Heart left ventricle (tissue), 16 donors: ENCODE results near the gene PREB. TPM values are rescaled to one million over a fixed set of nuclear protein-coding genes. Genes with fewer than 3 reads are reported as not detected.

ENCODE experiments used
- ATAC-seq, 4 donors: fragments of 200-7000 bp; cut with Tn5 transposase; one replicate each; pipeline ENCODE4 v1.9.1; 2020 to 2022; ENCODE audit warnings: moderate library complexity in 4 of 4, mild to moderate bottlenecking in 3 of 4, moderate number of reproducible peaks in 1 of 4
- DNase-seq, 5 donors: peaks; one replicate each; pipeline ENCODE4 v3.0.0-alpha.2; 2020
- H3K27ac ChIP-seq, 12 donors: fragments of 200-600 bp; sonication (generic) in 4 of 12; one replicate each; pipeline versions ENCODE4 v1.5.0 to v1.8.0; 2016 to 2022; ENCODE audit warnings: mild to moderate bottlenecking in 2 of 12
- H3K27me3 ChIP-seq, 9 donors: fragments of 200-600 bp; sonication (generic) in 2 of 9; one replicate each; pipeline versions ENCODE4 v1.5.1 to v1.8.0; 2016 to 2022; ENCODE audit warnings: mild to moderate bottlenecking in 3 of 9
- H3K36me3 ChIP-seq, 9 donors: fragments of 200-600 bp; sonication (generic) in 2 of 9; one replicate each; pipeline versions ENCODE4 v1.5.0 to v1.8.0; 2018 to 2022; ENCODE audit warnings: mild to moderate bottlenecking in 2 of 9
- H3K4me1 ChIP-seq, 12 donors: fragments of 200-600 bp; sonication (generic) in 4 of 12; one replicate each; pipeline versions ENCODE4 v1.5.0 to v1.8.0; 2016 to 2022; ENCODE audit warnings: mild to moderate bottlenecking in 3 of 12
- H3K4me3 ChIP-seq, 12 donors: fragments of 200-600 bp; sonication (generic) in 4 of 12; one replicate each; pipeline versions ENCODE4 v1.5.0 to v1.8.0; 2017 to 2022; ENCODE audit warnings: mild to moderate bottlenecking in 9 of 12, moderate library complexity in 4 of 12
- H3K9me3 ChIP-seq, 12 donors: fragments of 200-600 bp; sonication (generic) in 4 of 12; one replicate each; pipeline versions ENCODE4 v1.5.0 to v1.8.0; 2016 to 2022; ENCODE audit warnings: mild to moderate bottlenecking in 1 of 12
- POLR2A ChIP-seq, 2 donors: fragments of 450-650 bp; IDR thresholded peaks; one replicate each; pipeline ENCODE4 v1.6.1; 2017; ENCODE audit warnings: antibody characterized with exemption in 2 of 2, mild to moderate bottlenecking in 2 of 2, moderate library complexity in 2 of 2
- WGBS, 4 donors: extraction: QIAGEN DNeasy Blood & Tissue Kit in 2 of 4; methylation state at CpG; one replicate each; pipeline versions ENCODE4 v1.1.5 to v1.1.7; 2013 to 2018; 5-methylcytosine and 5-hydroxymethylcytosine counted together
- intact Hi-C, 10 donors: fragments of 100-400 bp; cut with DNase I; formaldehyde crosslinking; loops; one replicate each; pipeline versions ENCODE4 v1.11.1 to v1.14.2; 2022
- polyA plus RNA-seq, 2 donors: library from polyadenylated mRNA; stranded (reverse); fragments of 200-250 nt; gene quantifications; one replicate each; pipeline ENCODE4 v1.2.3, GENCODE V29; 2013
- total RNA-seq, 9 donors: library from RNA; depleted of rRNA in 2 of 9; stranded (reverse); fragments of >200 nt in 2 of 9; fragmentation: NEBNext Ultra II Directional in 3 of 9; extraction: Animal tissue kit (Norgen Biotek cat#: 25700) in 3 of 9; gene quantifications; one replicate each; pipeline versions ENCODE4 v1.1.0 to v1.2.4, GENCODE V29; 2016 to 2023
- TF ChIP-seq, protein P1 (sequence below), 12 donors: fragments of 200-600 bp; sonication (generic) in 4 of 12; IDR thresholded peaks; one replicate each; pipeline versions ENCODE4 v1.5.0 to v1.8.0; 2018 to 2022; ENCODE audit warnings: antibody characterized with exemption in 12 of 12, mild to moderate bottlenecking in 5 of 12
- donor health status: ischemic (EF 13 %, LVEDD 7.1; RV severe dilation, severe dysfunction).
- donor health status: healthy with polysubstance abuse.
- donor health status: DM: no; HTN: yes; CAD: no.
- donor health status: DM: no; HTN: no; CAD: no.
- donor health status: ischemic (EF 25% LVEDD 6.9; RV normal size, moderate dysfunction).
- donor health status: ischemic (EF 25% LVEDD 5.7; RV mildly dilated, moderate dysfunction).
- donor health status: healthy.
- donor health status: DM: yes; HTN: yes; CAD: no.
- donor health status: ischemic (EF 35%, LVEDD 5.7; RV mildly dilated, moderate dysfunction).
- donor health status: nonischemic (EF 11% LVEDD 7.7; RV severe dilation, severe dysfunction).
- donor health status: DM: yes; HTN: yes; CAD: no.
- donor health status: PGD.
- donor health status: ischemic (EF 29% LVEDD 5.4; RV normal size, mild dysfunction).
- donor health status: nonischemic (EF 23%, LVEDD 6.1; RV moderate dilation, normal function).

PREB gene
- total and polyA plus RNA-seq, 11 donors: 41.1 to 99.4 (median 49.3) TPM

GRCh38 chr2:27175330-27175729 lies 40.9 kb upstream of the PREB start:
- ATAC-seq (no peak), DNase-seq (no peak)
- H3K9me3 ChIP-seq: no peaks in the 10 kb centered on the region
- no peak overlapping the region for H3K27ac ChIP-seq
- peaks cover 0 to 16% (median 0%) of the 10 kb centered on the region in 9 donors for H3K27me3 ChIP-seq
- no peak for TF ChIP-seq POLR2A (IDR thresholded peaks at IDR 0.05)
- TF ChIP-seq, protein P1, sequence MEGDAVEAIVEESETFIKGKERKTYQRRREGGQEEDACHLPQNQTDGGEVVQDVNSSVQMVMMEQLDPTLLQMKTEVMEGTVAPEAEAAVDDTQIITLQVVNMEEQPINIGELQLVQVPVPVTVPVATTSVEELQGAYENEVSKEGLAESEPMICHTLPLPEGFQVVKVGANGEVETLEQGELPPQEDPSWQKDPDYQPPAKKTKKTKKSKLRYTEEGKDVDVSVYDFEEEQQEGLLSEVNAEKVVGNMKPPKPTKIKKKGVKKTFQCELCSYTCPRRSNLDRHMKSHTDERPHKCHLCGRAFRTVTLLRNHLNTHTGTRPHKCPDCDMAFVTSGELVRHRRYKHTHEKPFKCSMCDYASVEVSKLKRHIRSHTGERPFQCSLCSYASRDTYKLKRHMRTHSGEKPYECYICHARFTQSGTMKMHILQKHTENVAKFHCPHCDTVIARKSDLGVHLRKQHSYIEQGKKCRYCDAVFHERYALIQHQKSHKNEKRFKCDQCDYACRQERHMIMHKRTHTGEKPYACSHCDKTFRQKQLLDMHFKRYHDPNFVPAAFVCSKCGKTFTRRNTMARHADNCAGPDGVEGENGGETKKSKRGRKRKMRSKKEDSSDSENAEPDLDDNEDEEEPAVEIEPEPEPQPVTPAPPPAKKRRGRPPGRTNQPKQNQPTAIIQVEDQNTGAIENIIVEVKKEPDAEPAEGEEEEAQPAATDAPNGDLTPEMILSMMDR (IDR thresholded peaks at IDR 0.05): no peak
- intact Hi-C loops: no loop called here
- H3K4me3 ChIP-seq: no peak overlapping the region
- WGBS, 4 donors: 71 to 78% (median 75%) methylated on average over 8 of the region's 8 CpGs
- H3K4me1 ChIP-seq: no peaks in the 10 kb centered on the region
- no peaks in the 10 kb centered on the region for H3K36me3 ChIP-seq

DNA sequence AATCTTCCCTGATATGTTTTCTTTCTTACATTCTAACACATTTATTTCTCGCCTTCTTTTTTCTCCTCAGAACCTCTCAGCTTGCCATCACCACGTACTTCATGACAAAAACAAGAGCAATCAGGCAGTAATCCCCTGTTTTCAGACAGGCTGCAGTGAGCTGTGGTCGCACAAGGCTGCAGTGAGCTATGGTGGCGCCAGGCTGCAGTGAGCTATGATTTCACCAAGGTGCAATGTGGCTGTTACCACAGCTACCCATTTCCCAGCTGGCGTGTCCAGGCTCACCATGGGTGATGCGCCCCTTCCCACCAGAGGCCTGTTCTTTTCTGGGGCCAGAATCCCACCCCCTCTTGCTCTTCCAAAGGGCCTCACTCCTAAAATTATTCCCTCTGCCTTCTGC lies 40.2 kb upstream of the PREB start:
- 66 to 77% (median 68%) methylated on average over 6 of the region's 6 CpGs for WGBS, 4 donors
- TF ChIP-seq POLR2A (IDR thresholded peaks at IDR 0.05): no peak
- TF ChIP-seq, protein P1 (IDR thresholded peaks at IDR 0.05): no peak

GRCh38 chr2:27171351-27171848 lies 37.0 kb upstream of the PREB start:
- Histone ChIP-seq H3K27ac (no peak overlapping the region), H3K27me3 (peaks cover 0 to 9% (median 0%) of the 10 kb centered on the region in 9 donors), H3K4me3 (no peak overlapping the region), H3K9me3 (no peaks in the 10 kb centered on the region), H3K36me3 (no peaks in the 10 kb centered on the region), H3K4me1 (peaks cover 0 to 4% (median 0%) of the 10 kb centered on the region in 12 donors)
- 77 to 84% (median 79%) methylated on average over 8 of the region's 8 CpGs for WGBS, 4 donors
- TF ChIP-seq, protein P1 (IDR thresholded peaks at IDR 0.05): no peak
- no peak for TF ChIP-seq POLR2A (IDR thresholded peaks at IDR 0.05)
- DNase-seq (no peak), ATAC-seq (no peak)
- intact Hi-C loops: no loop called here

More for the DNA sequence above, 40.2 kb upstream of the PREB start:
- ATAC-seq: no peak
- peaks cover 0 to 11% (median 0%) of the 10 kb centered on the region in 9 donors for H3K27me3 ChIP-seq
- no peaks in the 10 kb centered on the region for H3K9me3 ChIP-seq
- DNase-seq: no peak
- no peaks in the 10 kb centered on the region for H3K36me3 ChIP-seq
- H3K4me1 ChIP-seq: peaks cover 0 to 4% (median 0%) of the 10 kb centered on the region in 12 donors
- intact Hi-C loops: no loop called here
- H3K4me3 ChIP-seq: no peak overlapping the region
- no peak overlapping the region for H3K27ac ChIP-seq

DNA sequence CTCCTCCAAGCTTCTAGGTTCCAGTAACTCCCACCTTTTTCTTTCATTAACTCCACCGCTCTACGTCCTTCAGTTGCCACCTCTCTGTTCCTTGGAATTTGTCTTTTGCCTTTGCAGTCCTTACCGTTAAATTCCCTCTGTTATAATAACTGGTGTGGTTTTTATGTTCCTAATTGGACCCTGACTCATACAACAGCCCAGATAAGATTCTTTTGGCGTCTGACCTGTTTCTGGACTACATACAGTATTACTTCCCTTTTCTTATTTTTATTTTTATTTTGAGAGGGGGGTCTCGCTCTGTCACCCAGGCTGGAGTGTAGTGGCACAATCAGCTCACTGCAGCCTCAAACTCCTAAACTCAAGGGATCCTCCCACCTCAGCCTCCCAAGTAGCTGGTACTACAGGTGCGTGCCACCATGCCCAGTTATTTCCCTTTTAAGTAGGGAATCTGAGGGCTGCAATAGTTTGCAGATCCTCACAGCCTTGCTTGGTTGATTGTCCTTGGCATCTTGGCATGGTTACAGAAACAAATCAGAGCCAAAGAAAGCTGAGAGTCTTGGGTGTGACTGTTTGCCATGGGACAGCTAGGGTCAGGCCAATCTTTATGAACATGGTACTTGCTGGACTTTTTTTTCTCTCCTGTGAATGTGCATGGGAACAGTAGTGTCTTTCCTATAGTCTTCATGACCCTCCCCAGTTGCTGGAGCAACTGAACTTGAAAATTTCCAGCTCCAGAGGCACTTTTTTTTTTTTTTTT lies 36.3 kb upstream of the PREB start:
- intact Hi-C loops: no loop called here
- Histone ChIP-seq H3K9me3 (no peaks in the 10 kb centered on the region), H3K36me3 (no peaks in the 10 kb centered on the region), H3K27ac (no peak overlapping the region), H3K4me1 (peaks cover 0 to 4% (median 0%) of the 10 kb centered on the region in 12 donors), H3K27me3 (peaks cover 0 to 9% (median 0%) of the 10 kb centered on the region in 9 donors), H3K4me3 (no peak overlapping the region)
- 78 to 79% (median 79%) methylated on average over 6 of the region's 6 CpGs for WGBS, 4 donors
- no peak for DNase-seq
- TF ChIP-seq POLR2A (IDR thresholded peaks at IDR 0.05): no peak
- TF ChIP-seq, protein P1 (IDR thresholded peaks at IDR 0.05): no peak
- no peak for ATAC-seq
